Measurements from ENCODE around the gene UBL4B. TPM values are rescaled to one million over a fixed set of nuclear protein-coding genes. Genes with fewer than 3 reads are reported as not detected.

UBL4B gene
- total and polyA plus RNA-seq, 2 donors (not counting 3 experiments of a cell fraction or from before 2014, with no cell fraction given): not detected

DNA sequence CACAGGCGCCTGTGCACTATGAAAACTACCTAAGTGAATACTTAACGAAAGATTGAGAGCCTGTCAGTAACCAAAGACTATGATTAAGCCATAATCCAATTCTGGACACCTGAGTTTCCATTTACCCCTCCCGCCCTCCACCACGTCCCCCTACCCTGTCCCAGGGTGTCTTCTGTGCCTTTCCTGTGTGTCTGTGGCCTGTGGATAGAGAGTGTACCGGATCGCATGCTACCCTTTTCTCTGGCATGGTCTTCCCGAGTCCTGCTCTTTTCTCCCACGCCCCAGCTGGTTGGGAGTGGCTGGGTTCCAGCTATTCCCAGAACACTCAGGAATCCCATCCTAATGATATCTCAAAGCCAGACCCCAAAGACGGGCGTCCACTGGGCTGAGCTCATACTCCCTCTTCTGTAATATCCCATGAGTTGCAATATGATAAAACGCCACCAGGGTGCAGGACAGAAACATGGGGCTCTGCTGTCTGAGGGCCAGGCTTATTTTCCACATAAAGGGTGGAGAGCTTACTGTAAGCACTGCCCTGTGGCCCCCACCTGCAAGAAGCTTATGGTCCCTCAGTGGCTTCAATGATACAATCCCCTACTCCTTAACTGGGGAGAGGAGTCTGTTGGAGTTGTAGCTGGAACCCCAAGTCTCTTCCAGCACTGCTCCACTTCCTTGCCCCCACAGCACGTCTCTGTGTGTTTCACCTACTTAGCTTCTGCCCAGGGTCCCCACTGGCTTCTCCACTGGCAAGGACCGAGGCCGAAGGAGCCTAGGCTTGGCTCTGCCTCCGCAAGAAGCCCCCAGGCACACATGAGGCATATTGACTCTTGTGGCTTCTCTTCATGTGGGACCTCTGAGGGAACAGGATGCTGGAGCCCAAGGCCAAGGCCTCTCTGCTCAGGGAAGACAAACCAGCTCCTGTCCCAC is 24.2 kb upstream of the UBL4B start:
- Histone ChIP-seq H3K4me3 (replicated peaks in 1 of 3; ENCODE audit: insufficient read depth in 1 of 3, low read depth in 1 of 3, low read length in 3 of 3) (no peak overlapping the region), H2AFZ (ENCODE audit: low read depth, low read length) (no peak overlapping the region), H3K4me2 (ENCODE audit: insufficient read depth, low read length) (no peak overlapping the region), H3K4me1 (ENCODE audit: control insufficient read depth, extremely low read depth, insufficient read depth, low read length) (peaks cover 6% of the 10 kb centered on the region), H3K27me3 (ENCODE audit: control insufficient read depth in 2 of 2, insufficient read depth in 2 of 2, low read length in 2 of 2) (peaks cover 49% of the 10 kb centered on the region in 2 experiments), H3K9me1 (replicated peaks; ENCODE audit: control insufficient read depth, extremely low read depth, insufficient read depth, low read length) (no peaks in the 10 kb centered on the region), H3K79me2 (ENCODE audit: control insufficient read depth, insufficient read depth, low read length) (no peaks in the 10 kb centered on the region), H4K20me1 (replicated peaks; ENCODE audit: control insufficient read depth, extremely low read depth, insufficient read depth, low read length) (no peaks in the 10 kb centered on the region), H3K36me3 (ENCODE audit: control insufficient read depth in 2 of 2, extremely low read depth in 1 of 2, insufficient read depth in 2 of 2, low read length in 2 of 2) (no peaks in the 10 kb centered on the region), H3K9ac (replicated peaks; ENCODE audit: extremely low read depth, insufficient read depth, low read length) (no peak overlapping the region), H3K27ac (ENCODE audit: insufficient read depth, low read depth, low read length) (no peak overlapping the region), H3K9me3 (replicated peaks; ENCODE audit: control insufficient read depth, insufficient read depth, low read length) (no peaks in the 10 kb centered on the region)
- FAIRE-seq (peak; percentile 92), DNase-seq (ENCODE audit: low read depth, low spot score) (peak; percentile 53)
- POLR2A ChIA-PET: no interaction called here
- dilution Hi-C loops (cut with MboI; ENCODE audit: extremely low pct_ligation_motif_present, low sequenced_read_pairs): no loop called here
- intact Hi-C loops (cut with micrococcal nuclease): loop anchor here (1.0 kb wide), 3 partner anchors 18 to 372 kb away; no protein-coding TSS in a partner anchor
- TF ChIP-seq, protein P1, sequence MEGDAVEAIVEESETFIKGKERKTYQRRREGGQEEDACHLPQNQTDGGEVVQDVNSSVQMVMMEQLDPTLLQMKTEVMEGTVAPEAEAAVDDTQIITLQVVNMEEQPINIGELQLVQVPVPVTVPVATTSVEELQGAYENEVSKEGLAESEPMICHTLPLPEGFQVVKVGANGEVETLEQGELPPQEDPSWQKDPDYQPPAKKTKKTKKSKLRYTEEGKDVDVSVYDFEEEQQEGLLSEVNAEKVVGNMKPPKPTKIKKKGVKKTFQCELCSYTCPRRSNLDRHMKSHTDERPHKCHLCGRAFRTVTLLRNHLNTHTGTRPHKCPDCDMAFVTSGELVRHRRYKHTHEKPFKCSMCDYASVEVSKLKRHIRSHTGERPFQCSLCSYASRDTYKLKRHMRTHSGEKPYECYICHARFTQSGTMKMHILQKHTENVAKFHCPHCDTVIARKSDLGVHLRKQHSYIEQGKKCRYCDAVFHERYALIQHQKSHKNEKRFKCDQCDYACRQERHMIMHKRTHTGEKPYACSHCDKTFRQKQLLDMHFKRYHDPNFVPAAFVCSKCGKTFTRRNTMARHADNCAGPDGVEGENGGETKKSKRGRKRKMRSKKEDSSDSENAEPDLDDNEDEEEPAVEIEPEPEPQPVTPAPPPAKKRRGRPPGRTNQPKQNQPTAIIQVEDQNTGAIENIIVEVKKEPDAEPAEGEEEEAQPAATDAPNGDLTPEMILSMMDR (IDR thresholded peaks at IDR 0.05; ENCODE audit: extremely low read depth in 1 of 2, insufficient read depth in 1 of 2, low read depth in 1 of 2, low read length in 2 of 2): peak; percentile 57 to 66
- TF ChIP-seq GATA2 (IDR thresholded peaks at IDR 0.05; ENCODE audit: insufficient read depth, insufficient read length, low read depth, low read length): no peak
- no TSS peak for BruUV-seq (replicated peaks)
- CTCF ChIA-PET: interaction anchor here (0.6 to 8.3 kb wide), 28 partner anchors 11 to 686 kb away, joined by 3 to 272 read pairs (median 5); partner anchors contain the start of genes STRIP1 and UBL4B

All from endothelial cell of umbilical vein (primary cell).